BLaER1 (cell line): ENCODE data around the gene ELP2.

Experiments
- H3K27ac ChIP-seq: shearing (Covaris generic); formaldehyde crosslinking; 2 replicates; pipeline ENCODE4 v1.8.1; 2022
- H3K27me3 ChIP-seq: shearing (Covaris generic); formaldehyde crosslinking; 2 replicates; pipeline ENCODE4 v1.8.1; 2022
- H3K36me3 ChIP-seq: shearing (Covaris generic); formaldehyde crosslinking; 2 replicates; pipeline ENCODE4 v1.8.1; 2022
- H3K4me1 ChIP-seq: shearing (Covaris generic); formaldehyde crosslinking; 2 replicates; pipeline ENCODE4 v1.8.1; 2022
- H3K4me2 ChIP-seq: shearing (Covaris generic); formaldehyde crosslinking; 2 replicates; pipeline ENCODE4 v1.8.1; 2022
- H3K4me3 ChIP-seq: shearing (Covaris generic); formaldehyde crosslinking; 2 replicates; pipeline ENCODE4 v1.8.1; 2022
- H3K9ac ChIP-seq: shearing (Covaris generic); formaldehyde crosslinking; 2 replicates; pipeline ENCODE4 v1.8.1; 2022
- H3K9me3 ChIP-seq: shearing (Covaris generic); formaldehyde crosslinking; 2 replicates; pipeline ENCODE4 v1.8.1; 2022
- H4K20me1 ChIP-seq: shearing (Covaris generic); formaldehyde crosslinking; 2 replicates; pipeline ENCODE4 v1.8.1; 2022
- Cebpa-rat ChIP-seq: shearing (Covaris generic); IDR thresholded peaks from 2 replicates; pipeline ENCODE4 v1.8.1; 2022

ELP2 gene

DNA sequence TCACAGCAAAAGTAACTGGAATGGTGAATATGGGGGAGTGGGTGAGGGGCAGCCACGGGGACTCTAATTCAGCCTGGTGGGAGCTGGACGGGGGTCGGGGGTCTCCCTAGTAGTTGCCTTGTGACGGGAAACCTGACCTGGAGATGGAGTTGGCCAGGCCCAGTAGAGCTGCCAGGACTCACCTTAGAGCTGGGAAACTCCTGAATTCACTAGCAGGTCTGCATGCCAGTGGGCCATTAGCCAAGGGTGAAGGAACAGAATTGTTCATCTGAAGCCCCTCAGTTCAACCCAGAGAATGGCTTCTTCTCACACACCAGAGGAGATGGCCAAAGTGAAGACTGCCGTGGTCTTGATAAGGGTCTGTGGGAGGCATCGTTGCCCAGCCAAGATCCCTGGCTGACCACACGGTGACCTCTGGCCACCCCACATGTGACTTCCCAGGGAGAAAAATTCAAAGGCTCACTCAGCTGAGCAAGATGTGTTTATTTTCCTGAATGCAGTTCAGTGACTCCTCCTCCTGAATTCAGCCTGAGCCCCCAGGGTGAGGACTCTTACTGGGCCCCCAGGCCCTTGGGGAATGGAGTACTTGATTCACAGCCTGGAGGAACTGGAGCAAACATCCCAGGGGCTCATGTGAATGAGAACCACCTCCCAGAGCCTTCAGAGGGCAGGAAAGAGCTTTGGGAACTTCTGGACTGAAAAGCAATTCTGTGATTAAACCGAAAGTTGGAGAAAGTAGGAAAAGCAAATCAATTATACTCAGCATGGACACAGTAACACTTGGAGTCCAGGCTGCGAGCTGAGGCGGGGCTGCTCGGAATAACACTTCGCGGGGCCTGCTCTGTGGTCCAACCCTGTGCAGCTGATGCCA lies 82.8 kb downstream of the ELP2 start:
- H4K20me1 ChIP-seq, result no peaks in the 10 kb centered on the region
- H3K27ac ChIP-seq, result no peak overlapping the region
- TF ChIP-seq Cebpa-rat, result no peak
- no peak overlapping the region for H3K9ac ChIP-seq
- H3K36me3 ChIP-seq, result no peaks in the 10 kb centered on the region
- no peaks in the 10 kb centered on the region for H3K27me3 ChIP-seq
- no peak overlapping the region for H3K4me2 ChIP-seq
- H3K4me1 ChIP-seq, result peaks cover 17% of the 10 kb centered on the region
- no peak overlapping the region for H3K4me3 ChIP-seq
- peaks cover 8% of the 10 kb centered on the region; the same call in 1 of the 2 replicates for H3K9me3 ChIP-seq

DNA sequence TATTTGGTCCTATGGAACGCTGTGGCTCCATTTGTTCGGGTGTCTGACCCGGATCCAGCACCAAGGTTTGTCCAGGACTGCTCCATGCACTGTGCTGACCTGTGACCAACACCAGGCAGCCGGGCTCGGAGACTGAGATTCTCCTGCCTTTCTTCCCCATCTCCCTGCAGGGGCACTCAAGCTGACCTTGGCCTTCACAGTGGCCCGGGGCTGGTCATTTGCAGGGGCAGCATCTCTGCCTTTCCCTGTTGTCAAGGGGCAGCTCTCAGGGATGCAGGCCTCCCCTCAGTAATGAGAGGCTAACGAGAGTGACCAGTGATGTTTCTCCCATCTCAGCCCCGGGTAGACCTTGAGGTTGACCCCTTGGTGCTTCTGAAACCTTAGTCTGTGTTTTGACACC lies 85.1 kb downstream of the ELP2 start:
- no peaks in the 10 kb centered on the region for H3K36me3 ChIP-seq
- H3K27ac ChIP-seq, result no peak overlapping the region
- H3K9ac ChIP-seq, result no peak overlapping the region
- no peak overlapping the region for H3K4me3 ChIP-seq
- H3K9me3 ChIP-seq, result no peaks in the 10 kb centered on the region
- H3K4me1 ChIP-seq, result peaks cover 17% of the 10 kb centered on the region
- H3K27me3 ChIP-seq, result no peaks in the 10 kb centered on the region
- no peak overlapping the region for H3K4me2 ChIP-seq
- TF ChIP-seq Cebpa-rat, result no peak
- no peaks in the 10 kb centered on the region for H4K20me1 ChIP-seq

DNA sequence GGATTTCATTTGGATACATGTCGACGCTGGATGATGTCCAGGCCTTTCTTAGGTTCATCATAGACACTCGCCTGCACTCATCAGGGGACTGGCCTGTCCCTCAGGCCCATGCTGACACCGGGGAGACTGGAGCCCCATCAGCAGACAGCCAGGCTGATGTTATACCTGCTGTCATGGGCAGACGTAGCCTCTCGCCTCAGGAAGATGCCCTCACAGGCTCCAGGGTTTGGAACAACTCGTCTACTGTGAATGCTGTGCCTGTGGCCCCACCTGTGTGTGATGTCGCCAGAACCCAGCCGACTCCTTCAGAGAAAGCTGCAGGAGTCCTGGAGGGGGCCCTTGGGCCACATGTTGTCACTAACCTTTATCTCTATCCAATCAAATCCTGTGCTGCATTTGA lies 85.9 kb downstream of the ELP2 start:
- no peaks in the 10 kb centered on the region for H3K36me3 ChIP-seq

DNA sequence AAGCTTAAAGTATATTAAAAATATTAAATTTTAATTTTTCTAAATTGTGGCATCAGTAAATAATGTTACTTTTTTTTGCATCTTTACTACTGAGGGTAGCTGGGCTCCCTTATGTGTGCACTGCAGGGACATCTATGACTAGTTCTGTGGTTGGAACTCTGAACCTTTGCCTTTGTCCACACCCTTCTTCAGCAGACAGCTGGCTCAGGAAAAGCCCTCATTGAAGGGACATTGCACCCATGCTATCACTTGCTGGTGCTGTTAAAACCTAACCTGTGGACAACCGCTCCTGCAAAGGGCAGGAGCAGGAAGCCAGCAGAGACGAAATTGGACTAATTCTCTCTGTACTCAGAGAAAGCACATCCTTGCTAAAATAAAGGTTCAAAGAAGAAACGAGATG lies 87.6 kb downstream of the ELP2 start:
- Histone ChIP-seq H3K9me3 (no peaks in the 10 kb centered on the region), H3K36me3 (no peaks in the 10 kb centered on the region), H3K9ac (no peak overlapping the region), H3K27me3 (no peaks in the 10 kb centered on the region), H3K27ac (no peak overlapping the region), H3K4me1 (peaks cover 5% of the 10 kb centered on the region; the same call in 1 of the 2 replicates), H3K4me3 (no peak overlapping the region), H3K4me2 (no peak overlapping the region), H4K20me1 (no peaks in the 10 kb centered on the region)
- no peak for TF ChIP-seq Cebpa-rat

More for the DNA sequence above, 85.9 kb downstream of the ELP2 start:
- Histone ChIP-seq H3K9me3 (no peaks in the 10 kb centered on the region), H3K4me1 (peaks cover 17% of the 10 kb centered on the region), H3K9ac (no peak overlapping the region), H3K4me2 (no peak overlapping the region), H3K4me3 (no peak overlapping the region), H4K20me1 (no peaks in the 10 kb centered on the region), H3K27ac (no peak overlapping the region), H3K27me3 (no peaks in the 10 kb centered on the region)
- no peak for TF ChIP-seq Cebpa-rat

DNA sequence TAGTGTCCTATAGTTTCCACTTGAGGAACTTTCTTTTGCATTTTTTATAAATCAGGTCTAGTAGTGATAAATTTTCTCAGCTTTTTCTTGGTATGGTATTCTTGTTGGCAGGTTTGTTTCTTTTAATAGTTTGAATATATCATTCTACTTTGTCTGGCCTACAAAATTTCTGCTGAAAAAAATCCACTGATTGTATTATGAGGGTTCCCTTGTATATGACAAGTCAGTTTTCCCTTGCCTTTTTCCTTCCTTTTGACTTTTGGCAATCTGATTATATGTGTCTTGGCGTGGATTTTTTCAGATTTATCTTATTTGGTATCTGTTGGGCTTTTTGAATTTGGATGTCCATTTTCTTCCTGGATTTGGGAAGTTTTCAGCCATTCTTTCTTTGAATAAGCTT lies 99.5 kb downstream of the ELP2 start:
- Histone ChIP-seq H3K36me3 (no peaks in the 10 kb centered on the region), H3K9me3 (peaks cover 49% of the 10 kb centered on the region), H3K9ac (no peak overlapping the region), H3K4me2 (no peak overlapping the region), H3K27ac (no peak overlapping the region), H3K27me3 (no peaks in the 10 kb centered on the region), H3K4me3 (no peak overlapping the region), H3K4me1 (no peaks in the 10 kb centered on the region), H4K20me1 (no peaks in the 10 kb centered on the region)
- no peak for TF ChIP-seq Cebpa-rat
